Endothelial cell (in vitro differentiated cells): Measurements from ENCODE around the gene WWC1. TPM values are rescaled to one million over a fixed set of nuclear protein-coding genes. Genes with fewer than 3 reads are reported as not detected.

ENCODE experiments used
- DNase-seq: peaks from one replicate; pipeline ENCODE4 v3.0.0; 2021; ENCODE audit warnings: low spot score
- H3K27ac Mint-ChIP-seq: one replicate; pipeline ENCODE4 v1.8.0; 2021; ENCODE audit warnings: mixed read lengths, inconsistent platforms; ENCODE audit not compliant: unreplicated experiment
- H3K27me3 Mint-ChIP-seq: one replicate; pipeline ENCODE4 v1.8.0; 2021; ENCODE audit warnings: mild to moderate bottlenecking, moderate library complexity, mixed read lengths, inconsistent platforms; ENCODE audit not compliant: unreplicated experiment
- H3K36me3 Mint-ChIP-seq: one replicate; pipeline ENCODE4 v1.8.0; 2021; ENCODE audit warnings: mild to moderate bottlenecking, low read depth, mixed read lengths, inconsistent platforms; ENCODE audit not compliant: unreplicated experiment
- H3K4me1 Mint-ChIP-seq: one replicate; pipeline ENCODE4 v1.8.0; 2021; ENCODE audit warnings: mild to moderate bottlenecking, mixed read lengths, inconsistent platforms; ENCODE audit not compliant: unreplicated experiment
- H3K4me3 Mint-ChIP-seq: one replicate; pipeline ENCODE4 v1.8.0; 2021; ENCODE audit warnings: mild to moderate bottlenecking, mixed read lengths, inconsistent platforms; ENCODE audit not compliant: unreplicated experiment
- H3K9me3 Mint-ChIP-seq: one replicate; pipeline ENCODE4 v1.8.0; 2021; ENCODE audit warnings: mixed read lengths, inconsistent platforms; ENCODE audit not compliant: unreplicated experiment
- CTCF ChIP-seq: fragments of 200-600 bp; sonication (generic); IDR thresholded peaks from one replicate; pipeline ENCODE4 v1.5.0; 2021; ENCODE audit warnings: antibody characterized with exemption; ENCODE audit not compliant: unreplicated experiment
- total RNA-seq: library from RNA; stranded (reverse); fragmentation: NEBNext Ultra II Directional; extraction: Animal tissue kit (Norgen Biotek cat#: 25700); gene quantifications from one replicate; pipeline ENCODE4 v1.2.1, GENCODE V29; 2021; ENCODE audit not compliant: unreplicated experiment

The WWC1 gene
- total RNA-seq, 1 donor from 2014 or later = 1.1 TPM

- Mint-ChIP-seq H3K27me3 (peaks cover 5% of the 10 kb centered on the region), H3K4me1 (peaks cover 39% of the 10 kb centered on the region)
Measured at GRCh38 chr5:168350315-168350714, 58.9 kb downstream of the WWC1 start.

GRCh38 chr5:168353216-168353957 lies 61.9 kb downstream of the WWC1 start:
- TF ChIP-seq CTCF = no peak
- H3K4me1 Mint-ChIP-seq = peaks cover 16% of the 10 kb centered on the region
- H3K27ac Mint-ChIP-seq = no peak overlapping the region
- H3K27me3 Mint-ChIP-seq = peaks cover 3% of the 10 kb centered on the region
- no peaks in the 10 kb centered on the region for H3K36me3 Mint-ChIP-seq
- no peak overlapping the region for H3K4me3 Mint-ChIP-seq
- no peaks in the 10 kb centered on the region for H3K9me3 Mint-ChIP-seq
- DNase-seq = no peak

More at GRCh38 chr5:168350315-168350714, 58.9 kb downstream of the WWC1 start:
- Mint-ChIP-seq H3K4me3 (no peak overlapping the region), H3K27ac (no peak overlapping the region), H3K36me3 (no peaks in the 10 kb centered on the region), H3K9me3 (no peaks in the 10 kb centered on the region)
- no peak for DNase-seq
- TF ChIP-seq CTCF = no peak

DNA sequence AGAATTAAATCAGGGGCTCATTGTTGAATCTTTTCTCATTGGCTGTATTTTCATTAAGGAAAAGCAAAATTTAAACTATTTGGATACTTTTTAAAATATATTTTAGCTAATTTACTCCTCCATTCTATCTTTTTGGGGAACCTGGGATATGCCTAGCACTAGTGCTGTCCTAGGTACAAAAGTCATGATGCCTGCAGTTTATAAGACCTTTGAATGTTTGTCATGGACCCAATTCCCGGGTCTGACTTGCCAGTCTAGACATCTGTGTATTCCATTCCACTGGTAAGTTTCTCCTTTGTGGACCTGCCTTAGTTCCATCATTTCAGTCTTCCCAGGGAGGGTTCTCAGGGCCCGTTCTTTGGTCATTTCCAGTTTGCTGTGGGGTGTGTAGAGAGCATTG lies 63.0 kb downstream of the WWC1 start:
- DNase-seq = no peak
- Mint-ChIP-seq H3K4me1 (peaks cover 6% of the 10 kb centered on the region), H3K4me3 (no peak overlapping the region), H3K27me3 (peaks cover 3% of the 10 kb centered on the region), H3K27ac (no peak overlapping the region), H3K9me3 (no peaks in the 10 kb centered on the region), H3K36me3 (no peaks in the 10 kb centered on the region)
- no peak for TF ChIP-seq CTCF

DNA sequence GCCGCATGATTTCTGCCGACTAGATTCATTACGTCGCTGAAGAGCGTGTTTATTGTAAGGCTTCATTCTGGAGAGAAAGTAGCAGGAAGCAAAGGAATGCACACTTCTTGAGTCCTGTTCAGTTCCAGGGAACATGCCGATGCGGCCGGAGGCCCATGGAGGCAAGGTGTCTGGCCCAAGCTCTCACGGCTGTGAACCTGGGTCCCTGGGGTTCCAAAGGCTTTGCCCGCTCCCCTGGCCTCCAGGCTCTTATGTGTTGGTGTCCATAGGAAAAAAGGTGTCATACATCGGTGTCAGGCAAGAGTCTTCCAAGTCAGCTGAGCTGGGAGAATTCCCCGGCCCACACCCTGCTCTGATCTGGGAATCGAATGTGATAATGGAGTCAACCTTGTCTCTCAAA lies 64.7 kb downstream of the WWC1 start:
- H3K4me1 Mint-ChIP-seq = peaks cover 6% of the 10 kb centered on the region
- no peaks in the 10 kb centered on the region for H3K36me3 Mint-ChIP-seq
- no peak for TF ChIP-seq CTCF
- H3K4me3 Mint-ChIP-seq = no peak overlapping the region
- no peak for DNase-seq
- peaks cover 4% of the 10 kb centered on the region for H3K27me3 Mint-ChIP-seq
- no peak overlapping the region for H3K27ac Mint-ChIP-seq
- H3K9me3 Mint-ChIP-seq = no peaks in the 10 kb centered on the region

- Mint-ChIP-seq H3K4me1 (peaks cover 6% of the 10 kb centered on the region), H3K36me3 (no peaks in the 10 kb centered on the region), H3K9me3 (no peaks in the 10 kb centered on the region), H3K27ac (no peak overlapping the region), H3K4me3 (no peak overlapping the region), H3K27me3 (peaks cover 4% of the 10 kb centered on the region)
- DNase-seq = no peak
- TF ChIP-seq CTCF = no peak
Measured at GRCh38 chr5:168356592-168356991, 65.1 kb downstream of the WWC1 start.
